Loucy (cell line): ENCODE measurements around the gene MXRA8.

Source experiments
- H2AFZ ChIP-seq: fragments of 200-600 bp; sonication (generic); 2 replicates; pipeline ENCODE4 v1.6.0; 2016; ENCODE audit warnings: antibody characterized with exemption, mild to moderate bottlenecking, low read length, moderate library complexity
- H3F3A ChIP-seq: fragments of 200-600 bp; 2 replicates; pipeline ENCODE4 v1.6.0; 2016; ENCODE audit warnings: antibody characterized with exemption, low read depth, mild to moderate bottlenecking
- H3K27me3 ChIP-seq: fragments of 200-600 bp; sonication (generic); 2 replicates; pipeline ENCODE4 v1.6.1; 2014; ENCODE audit warnings: low read length, mild to moderate bottlenecking; ENCODE audit not compliant: insufficient read depth, poor library complexity, severe bottlenecking
- H3K36me3 ChIP-seq: fragments of 200-600 bp; sonication (generic); 2 replicates; pipeline ENCODE4 v1.6.1; 2016; ENCODE audit warnings: low read length; ENCODE audit not compliant: insufficient read depth
- H3K4me1 ChIP-seq: fragments of 200-600 bp; sonication (generic); 2 replicates; pipeline ENCODE4 v1.5.1; 2014; ENCODE audit warnings: low read length, mild to moderate bottlenecking; ENCODE audit not compliant: insufficient read depth, poor library complexity, severe bottlenecking
- H3K4me2 ChIP-seq: fragments of 200-600 bp; sonication (generic); 2 replicates; pipeline ENCODE4 v1.6.0; 2014; ENCODE audit warnings: antibody characterized with exemption, low read length, low read depth, mild to moderate bottlenecking; ENCODE audit not compliant: poor library complexity, severe bottlenecking
- H3K4me3 ChIP-seq: fragments of 200-600 bp; sonication (generic); 2 replicates; pipeline ENCODE4 v1.5.1; 2014; ENCODE audit warnings: low read length, mild to moderate bottlenecking, mixed read lengths; ENCODE audit not compliant: poor library complexity, severe bottlenecking
- H3K79me2 ChIP-seq: fragments of 200-600 bp; sonication (generic); 2 replicates; pipeline ENCODE4 v1.6.1; 2014; ENCODE audit warnings: low read length; ENCODE audit not compliant: insufficient read depth
- H3K9ac ChIP-seq: fragments of 200-600 bp; sonication (generic); 2 replicates; pipeline ENCODE4 v1.6.0; 2014; ENCODE audit warnings: mild to moderate bottlenecking, low read depth, low read length, moderate library complexity; ENCODE audit not compliant: poor library complexity, severe bottlenecking
- H3K9me2 ChIP-seq: fragments of 200-600 bp; sonication (generic); replicated peaks from 2 replicates; pipeline ENCODE4 v1.6.1; 2016; ENCODE audit warnings: low read depth, low read length, mixed read lengths
- H3K9me3 ChIP-seq: fragments of 200-600 bp; sonication (generic); 2 replicates; pipeline ENCODE4 v1.6.1; 2014; ENCODE audit warnings: mild to moderate bottlenecking, antibody characterized with exemption, low read length, low read depth; ENCODE audit not compliant: insufficient read depth
- H4K20me1 ChIP-seq: fragments of 200-600 bp; sonication (generic); 2 replicates; pipeline ENCODE4 v1.6.0; 2014; ENCODE audit warnings: antibody characterized with exemption, low read length, mild to moderate bottlenecking; ENCODE audit not compliant: insufficient read depth, poor library complexity, severe bottlenecking
- EZH2phosphoT487 ChIP-seq: fragments of 200-600 bp; IDR thresholded peaks from 2 replicates; pipeline ENCODE4 v1.6.1; 2018; ENCODE audit warnings: antibody characterized with exemption, mild to moderate bottlenecking, moderate library complexity, borderline replicate concordance
- TF ChIP-seq, protein P1 (sequence below): fragments of 200-600 bp; sonication (generic); conservative IDR thresholded peaks from 2 replicates; pipeline ENCODE4 v1.5.1; 2014; ENCODE audit warnings: mild to moderate bottlenecking, antibody characterized with exemption, low read length

MXRA8 gene

DNA sequence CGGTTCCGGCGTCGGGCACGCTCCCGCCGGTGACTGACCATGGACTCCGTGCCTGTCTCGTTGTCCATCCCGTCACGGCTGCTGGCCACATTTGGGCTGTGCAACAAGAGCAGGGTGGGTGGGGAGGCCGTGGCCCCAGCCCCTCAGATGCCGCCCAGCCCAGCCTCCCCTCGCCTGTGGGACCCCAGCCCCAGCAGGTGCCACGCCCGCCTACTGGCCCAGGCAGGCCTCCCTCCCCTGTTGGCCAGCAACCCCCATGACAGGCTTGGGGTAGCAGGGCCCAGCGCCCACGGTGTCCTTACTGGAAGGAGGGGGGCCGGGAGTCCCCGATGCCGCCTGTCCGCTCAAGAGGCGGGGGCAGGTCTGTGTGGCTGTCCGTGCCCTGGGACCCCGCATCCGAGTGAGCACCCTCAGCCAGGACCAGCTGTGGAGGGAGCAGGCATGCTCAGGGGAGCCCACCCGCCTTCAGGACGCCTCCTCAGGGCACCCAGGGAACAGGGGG lies 16.2 kb downstream of the MXRA8 start:
- H3K4me2 ChIP-seq: no peak overlapping the region

DNA sequence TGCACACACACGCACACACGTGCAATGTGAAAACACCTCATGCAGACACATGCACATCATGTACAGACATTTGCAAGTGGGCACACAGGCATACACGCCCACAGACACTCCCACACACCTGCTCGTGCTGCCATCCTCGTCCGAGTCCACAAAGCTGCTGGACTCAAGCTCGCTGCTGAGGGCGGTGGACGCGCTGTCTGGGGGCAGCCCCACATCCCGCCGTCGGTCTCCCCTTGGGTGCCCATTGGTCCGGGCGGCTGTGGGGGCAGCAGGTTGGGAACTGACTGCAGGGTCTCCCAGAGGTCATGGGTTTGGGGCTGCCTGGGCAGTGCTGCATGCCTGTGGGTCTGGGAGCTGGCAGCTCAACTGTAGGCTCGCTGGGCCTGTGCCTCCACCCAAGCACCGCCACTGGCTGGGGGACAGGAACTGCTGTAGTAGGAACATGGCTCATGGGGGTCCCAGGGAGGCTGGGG lies 16.8 kb downstream of the MXRA8 start:
- H3K4me1 ChIP-seq: no peaks in the 10 kb centered on the region

More for the DNA sequence above, 16.2 kb downstream of the MXRA8 start:
- peaks cover 9% of the 10 kb centered on the region for H4K20me1 ChIP-seq
- H3K4me3 ChIP-seq: no peak overlapping the region
- TF ChIP-seq, protein P1, sequence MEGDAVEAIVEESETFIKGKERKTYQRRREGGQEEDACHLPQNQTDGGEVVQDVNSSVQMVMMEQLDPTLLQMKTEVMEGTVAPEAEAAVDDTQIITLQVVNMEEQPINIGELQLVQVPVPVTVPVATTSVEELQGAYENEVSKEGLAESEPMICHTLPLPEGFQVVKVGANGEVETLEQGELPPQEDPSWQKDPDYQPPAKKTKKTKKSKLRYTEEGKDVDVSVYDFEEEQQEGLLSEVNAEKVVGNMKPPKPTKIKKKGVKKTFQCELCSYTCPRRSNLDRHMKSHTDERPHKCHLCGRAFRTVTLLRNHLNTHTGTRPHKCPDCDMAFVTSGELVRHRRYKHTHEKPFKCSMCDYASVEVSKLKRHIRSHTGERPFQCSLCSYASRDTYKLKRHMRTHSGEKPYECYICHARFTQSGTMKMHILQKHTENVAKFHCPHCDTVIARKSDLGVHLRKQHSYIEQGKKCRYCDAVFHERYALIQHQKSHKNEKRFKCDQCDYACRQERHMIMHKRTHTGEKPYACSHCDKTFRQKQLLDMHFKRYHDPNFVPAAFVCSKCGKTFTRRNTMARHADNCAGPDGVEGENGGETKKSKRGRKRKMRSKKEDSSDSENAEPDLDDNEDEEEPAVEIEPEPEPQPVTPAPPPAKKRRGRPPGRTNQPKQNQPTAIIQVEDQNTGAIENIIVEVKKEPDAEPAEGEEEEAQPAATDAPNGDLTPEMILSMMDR: no peak
- TF ChIP-seq EZH2phosphoT487: no peak
- no peaks in the 10 kb centered on the region for H3K9me2 ChIP-seq
- no peaks in the 10 kb centered on the region; the same call in 1 of the 2 replicates for H3K36me3 ChIP-seq
- no peaks in the 10 kb centered on the region for H3K27me3 ChIP-seq
- H2AFZ ChIP-seq: no peak overlapping the region
- H3F3A ChIP-seq: no peaks in the 10 kb centered on the region
- peaks cover 5% of the 10 kb centered on the region for H3K4me1 ChIP-seq
- H3K9ac ChIP-seq: no peak overlapping the region
- peaks cover 13% of the 10 kb centered on the region; the same call in 1 of the 2 replicates for H3K79me2 ChIP-seq
- H3K9me3 ChIP-seq: no peaks in the 10 kb centered on the region

DNA sequence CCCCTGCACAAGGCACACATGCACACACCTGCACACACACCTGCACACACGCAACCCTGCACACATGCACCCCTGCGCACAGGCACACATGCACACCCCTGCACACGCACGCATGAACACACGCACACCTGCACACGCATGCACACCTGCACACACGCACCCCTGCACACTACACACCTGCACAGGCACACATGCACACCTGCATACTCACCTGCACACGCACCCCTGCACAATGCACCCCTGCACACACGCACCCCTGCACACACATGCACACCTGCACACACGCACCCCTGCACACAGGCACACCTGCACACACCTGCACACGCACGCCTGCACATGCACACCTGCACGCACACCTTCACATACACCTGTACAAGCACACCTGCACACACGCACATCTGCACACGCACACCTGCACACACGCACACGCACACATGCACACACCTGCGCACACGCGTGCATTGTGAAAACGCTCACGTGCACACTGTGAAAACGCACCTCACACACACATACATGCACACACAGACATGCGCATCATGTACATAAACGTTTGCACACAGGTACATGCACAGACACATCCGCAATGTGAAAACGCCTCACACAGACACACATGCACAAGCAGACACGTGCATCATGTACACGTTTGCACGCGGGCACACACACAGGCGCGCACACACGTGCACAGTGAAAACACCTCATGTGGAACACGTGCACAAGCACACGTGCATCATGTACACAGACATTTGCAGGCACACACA lies 17.4 kb downstream of the MXRA8 start:
- H3K4me2 ChIP-seq: no peak overlapping the region
- no peak overlapping the region for H3K4me3 ChIP-seq
- H3K9me3 ChIP-seq: no peaks in the 10 kb centered on the region
- peaks cover 9% of the 10 kb centered on the region for H4K20me1 ChIP-seq
- H3K9ac ChIP-seq: no peak overlapping the region
- no peaks in the 10 kb centered on the region for H3K9me2 ChIP-seq
- H3K4me1 ChIP-seq: no peaks in the 10 kb centered on the region
- TF ChIP-seq, protein P1: no peak
- no peak for TF ChIP-seq EZH2phosphoT487
- peaks cover 5% of the 10 kb centered on the region; the same call in 1 of the 2 replicates for H3K79me2 ChIP-seq
- no peaks in the 10 kb centered on the region for H3K27me3 ChIP-seq
- no peaks in the 10 kb centered on the region; the same call in 1 of the 2 replicates for H3K36me3 ChIP-seq
- no peak overlapping the region for H2AFZ ChIP-seq
- H3F3A ChIP-seq: no peaks in the 10 kb centered on the region

More for the DNA sequence above, 16.8 kb downstream of the MXRA8 start:
- Histone ChIP-seq H2AFZ (no peak overlapping the region), H3F3A (no peaks in the 10 kb centered on the region), H3K27me3 (no peaks in the 10 kb centered on the region), H3K9ac (no peak overlapping the region), H3K4me3 (no peak overlapping the region), H3K9me3 (no peaks in the 10 kb centered on the region), H3K9me2 (no peaks in the 10 kb centered on the region), H4K20me1 (peaks cover 9% of the 10 kb centered on the region), H3K79me2 (peaks cover 8% of the 10 kb centered on the region; the same call in 1 of the 2 replicates), H3K4me2 (no peak overlapping the region), H3K36me3 (no peaks in the 10 kb centered on the region; the same call in 1 of the 2 replicates)
- TF ChIP-seq, protein P1: no peak
- no peak for TF ChIP-seq EZH2phosphoT487
